ENCODE results near the gene ZC3H12C. TPM values are rescaled to one million over a fixed set of nuclear protein-coding genes. Genes with fewer than 3 reads are reported as not detected.

ZC3H12C gene
- total RNA-seq, 2 experiments from 2014 or later, result 0.05 to 0.17 TPM

DNA sequence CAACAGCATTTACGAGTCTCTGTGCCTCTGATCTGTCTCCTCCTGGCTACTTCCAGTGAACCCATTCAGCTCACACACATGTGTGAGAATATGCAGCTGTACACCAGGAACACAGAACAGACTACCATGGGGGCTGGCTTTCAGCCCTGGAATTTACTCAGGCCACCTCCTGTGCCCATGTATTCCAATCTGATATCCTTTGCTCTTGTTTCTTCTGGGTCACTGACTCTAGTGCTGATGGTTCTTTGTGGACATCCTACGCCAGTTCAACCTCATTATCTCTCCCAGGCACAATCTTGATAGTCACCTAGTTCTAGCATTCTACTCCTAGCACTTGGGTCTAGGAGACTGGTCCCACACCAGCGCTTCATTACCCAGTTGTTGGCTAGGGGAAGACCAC lies 23.0 kb upstream of the ZC3H12C start:
- POLR2A ChIA-PET, result no interaction called here
- DNase-seq (no peak), ATAC-seq (ENCODE audit: poor library complexity) (no peak)
- Histone ChIP-seq H3K27ac (ENCODE audit: low read depth in 1 of 2, low read length in 2 of 2) (no peak overlapping the region), H3K27me3 (ENCODE audit: control insufficient read depth in 1 of 2, insufficient read depth in 2 of 2, low read length in 2 of 2) (peaks cover 0 to 3% of the 10 kb centered on the region in 2 experiments), H3K36me3 (ENCODE audit: insufficient read depth, low read length) (no peaks in the 10 kb centered on the region), H3K4me3 (ENCODE audit: low read length) (no peak overlapping the region), H3K4me1 (ENCODE audit: insufficient read depth, low read length) (no peaks in the 10 kb centered on the region), H3K9me3 (ENCODE audit: control insufficient read depth in 1 of 2, insufficient read depth in 1 of 2, low read length in 2 of 2) (no peaks in the 10 kb centered on the region)
- Mint-ChIP-seq H3K36me3 (ENCODE audit: low read depth) (no peaks in the 10 kb centered on the region), H3K4me3 (no peak overlapping the region), H3K9me3 (no peaks in the 10 kb centered on the region), H3K27me3 (peaks cover 3% of the 10 kb centered on the region), H3K27ac (no peak overlapping the region), H3K4me1 (ENCODE audit: low read depth) (no peaks in the 10 kb centered on the region)
- intact Hi-C loops (cut with DNase I, micrococcal nuclease), result no loop called here
- CTCF ChIA-PET, result no interaction called here
- TF ChIP-seq, protein P1, sequence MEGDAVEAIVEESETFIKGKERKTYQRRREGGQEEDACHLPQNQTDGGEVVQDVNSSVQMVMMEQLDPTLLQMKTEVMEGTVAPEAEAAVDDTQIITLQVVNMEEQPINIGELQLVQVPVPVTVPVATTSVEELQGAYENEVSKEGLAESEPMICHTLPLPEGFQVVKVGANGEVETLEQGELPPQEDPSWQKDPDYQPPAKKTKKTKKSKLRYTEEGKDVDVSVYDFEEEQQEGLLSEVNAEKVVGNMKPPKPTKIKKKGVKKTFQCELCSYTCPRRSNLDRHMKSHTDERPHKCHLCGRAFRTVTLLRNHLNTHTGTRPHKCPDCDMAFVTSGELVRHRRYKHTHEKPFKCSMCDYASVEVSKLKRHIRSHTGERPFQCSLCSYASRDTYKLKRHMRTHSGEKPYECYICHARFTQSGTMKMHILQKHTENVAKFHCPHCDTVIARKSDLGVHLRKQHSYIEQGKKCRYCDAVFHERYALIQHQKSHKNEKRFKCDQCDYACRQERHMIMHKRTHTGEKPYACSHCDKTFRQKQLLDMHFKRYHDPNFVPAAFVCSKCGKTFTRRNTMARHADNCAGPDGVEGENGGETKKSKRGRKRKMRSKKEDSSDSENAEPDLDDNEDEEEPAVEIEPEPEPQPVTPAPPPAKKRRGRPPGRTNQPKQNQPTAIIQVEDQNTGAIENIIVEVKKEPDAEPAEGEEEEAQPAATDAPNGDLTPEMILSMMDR (IDR thresholded peaks at IDR 0.05), result no peak

DNA sequence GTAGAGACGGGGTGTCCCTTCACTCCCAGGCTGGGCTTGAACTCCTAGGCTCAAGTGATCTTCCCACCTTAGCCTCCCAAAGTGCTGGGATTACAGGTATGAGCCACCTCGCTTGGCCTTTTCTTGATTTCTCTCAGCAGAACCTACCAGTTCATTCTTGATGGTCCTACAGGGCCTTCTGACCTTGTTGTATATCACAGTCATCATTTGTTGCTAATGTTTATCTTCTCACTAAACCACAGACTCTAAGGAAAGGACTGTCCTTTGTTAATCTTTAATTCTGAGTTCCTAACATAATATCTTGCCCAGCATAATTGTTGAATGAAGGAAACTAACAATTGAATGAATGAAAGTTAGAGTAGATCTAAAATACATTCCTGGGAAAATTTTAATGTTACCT lies 22.0 kb upstream of the ZC3H12C start:
- H3K4me3 ChIP-seq (ENCODE audit: low read length), result no peak overlapping the region
- no peaks in the 10 kb centered on the region for H3K9me3 Mint-ChIP-seq
- intact Hi-C loops (cut with DNase I, micrococcal nuclease), result no loop called here
- ChIA-PET CTCF (no interaction called here), POLR2A (no interaction called here)
- no peak for ATAC-seq (ENCODE audit: poor library complexity)
- H3K27ac ChIP-seq (ENCODE audit: low read depth in 1 of 2, low read length in 2 of 2), result no peak overlapping the region
- H3K9me3 ChIP-seq (ENCODE audit: control insufficient read depth in 1 of 2, insufficient read depth in 1 of 2, low read length in 2 of 2), result no peaks in the 10 kb centered on the region
- H3K27me3 ChIP-seq (ENCODE audit: control insufficient read depth in 1 of 2, insufficient read depth in 2 of 2, low read length in 2 of 2), result peaks cover 0 to 3% of the 10 kb centered on the region in 2 experiments
- H3K4me3 Mint-ChIP-seq, result no peak overlapping the region
- H3K36me3 ChIP-seq (ENCODE audit: insufficient read depth, low read length), result no peaks in the 10 kb centered on the region
- H3K27me3 Mint-ChIP-seq, result peaks cover 5% of the 10 kb centered on the region
- DNase-seq, result no peak
- H3K4me1 Mint-ChIP-seq (ENCODE audit: low read depth), result no peaks in the 10 kb centered on the region
- H3K36me3 Mint-ChIP-seq (ENCODE audit: low read depth), result no peaks in the 10 kb centered on the region
- no peak overlapping the region for H3K27ac Mint-ChIP-seq
- TF ChIP-seq, protein P1 (IDR thresholded peaks at IDR 0.05), result no peak
- no peaks in the 10 kb centered on the region for H3K4me1 ChIP-seq (ENCODE audit: insufficient read depth, low read length)

DNA sequence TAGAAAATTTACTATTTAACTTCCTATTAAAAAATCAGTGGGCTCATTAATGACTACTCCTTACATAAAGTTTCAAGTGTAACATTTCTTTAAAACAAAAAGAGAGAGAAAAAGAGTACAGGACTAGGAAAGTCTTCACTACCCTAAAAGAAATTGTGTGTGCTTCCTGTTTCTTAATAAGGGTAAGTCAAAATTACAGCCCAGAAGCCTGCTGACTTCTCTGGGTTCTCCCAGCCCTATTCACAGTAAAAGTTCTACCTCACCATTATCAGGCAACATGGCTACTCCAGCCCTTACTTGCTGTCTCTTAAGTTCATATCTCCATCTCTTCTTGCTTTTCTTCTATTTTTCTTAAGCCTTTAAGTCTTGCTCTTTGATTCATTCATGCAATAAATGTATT lies 20.3 kb upstream of the ZC3H12C start:
- H3K36me3 ChIP-seq (ENCODE audit: insufficient read depth, low read length), result no peaks in the 10 kb centered on the region

More for the DNA sequence above, 20.3 kb upstream of the ZC3H12C start:
- DNase-seq (no peak), ATAC-seq (ENCODE audit: poor library complexity) (no peak)
- Histone ChIP-seq H3K4me3 (ENCODE audit: low read length) (no peak overlapping the region), H3K4me1 (ENCODE audit: insufficient read depth, low read length) (no peaks in the 10 kb centered on the region), H3K27ac (ENCODE audit: low read depth in 1 of 2, low read length in 2 of 2) (no peak overlapping the region), H3K27me3 (ENCODE audit: control insufficient read depth in 1 of 2, insufficient read depth in 2 of 2, low read length in 2 of 2) (peaks cover 0 to 3% of the 10 kb centered on the region in 2 experiments), H3K9me3 (ENCODE audit: control insufficient read depth in 1 of 2, insufficient read depth in 1 of 2, low read length in 2 of 2) (no peaks in the 10 kb centered on the region)
- Mint-ChIP-seq H3K4me1 (ENCODE audit: low read depth) (no peaks in the 10 kb centered on the region), H3K4me3 (no peak overlapping the region), H3K36me3 (ENCODE audit: low read depth) (no peaks in the 10 kb centered on the region), H3K27me3 (peaks cover 14% of the 10 kb centered on the region), H3K9me3 (no peaks in the 10 kb centered on the region), H3K27ac (no peak overlapping the region)
- TF ChIP-seq, protein P1 (IDR thresholded peaks at IDR 0.05), result no peak
- CTCF ChIA-PET, result no interaction called here
- POLR2A ChIA-PET, result no interaction called here
- intact Hi-C loops (cut with DNase I, micrococcal nuclease), result no loop called here
